ENCODE data around the gene MPG.

DNA sequence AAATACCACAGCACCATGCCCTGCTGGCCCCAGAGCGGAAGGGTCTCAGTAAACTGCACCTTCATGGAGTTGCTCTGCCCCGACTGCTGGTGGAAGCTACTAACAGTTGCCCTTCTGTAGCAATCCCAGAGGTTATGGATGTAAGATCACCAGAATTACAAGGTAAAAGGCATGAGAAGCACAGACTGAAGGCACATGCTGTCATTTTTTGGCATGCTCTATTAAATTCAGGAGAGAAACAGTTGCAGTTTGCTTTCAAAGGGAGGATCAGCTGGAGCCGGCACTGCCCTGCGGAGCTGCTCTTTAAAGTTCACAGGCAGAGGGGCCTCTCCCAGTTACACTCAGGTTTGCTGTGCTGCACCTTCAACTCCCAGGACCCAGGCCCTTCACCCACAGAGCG, 41.3 kb downstream of the MPG start:
- TF ChIP-seq CTCF (conservative IDR thresholded peaks at IDR 0.05; ENCODE audit: low read depth in 2 of 2) = no peak
- TF ChIP-seq JUNB (IDR thresholded peaks at IDR 0.05; ENCODE audit: unreplicated experiment) = no peak
- TF ChIP-seq CREB1 (CRISPR knock-in tag; IDR thresholded peaks at IDR 0.05; ENCODE audit: low read depth) = no peak
- no peak for TF ChIP-seq POLR2AphosphoS5 (IDR thresholded peaks at IDR 0.05; ENCODE audit: low read depth)
- no peak for TF ChIP-seq EZH2 (IDR thresholded peaks at IDR 0.05; ENCODE audit: low read depth, unreplicated experiment)
- no peak for TF ChIP-seq EZH2phosphoT487 (IDR thresholded peaks at IDR 0.05; ENCODE audit: unreplicated experiment)
- TF ChIP-seq, protein P1, sequence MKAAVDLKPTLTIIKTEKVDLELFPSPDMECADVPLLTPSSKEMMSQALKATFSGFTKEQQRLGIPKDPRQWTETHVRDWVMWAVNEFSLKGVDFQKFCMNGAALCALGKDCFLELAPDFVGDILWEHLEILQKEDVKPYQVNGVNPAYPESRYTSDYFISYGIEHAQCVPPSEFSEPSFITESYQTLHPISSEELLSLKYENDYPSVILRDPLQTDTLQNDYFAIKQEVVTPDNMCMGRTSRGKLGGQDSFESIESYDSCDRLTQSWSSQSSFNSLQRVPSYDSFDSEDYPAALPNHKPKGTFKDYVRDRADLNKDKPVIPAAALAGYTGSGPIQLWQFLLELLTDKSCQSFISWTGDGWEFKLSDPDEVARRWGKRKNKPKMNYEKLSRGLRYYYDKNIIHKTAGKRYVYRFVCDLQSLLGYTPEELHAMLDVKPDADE (IDR thresholded peaks at IDR 0.05) = no peak
- TF ChIP-seq, protein P2, sequence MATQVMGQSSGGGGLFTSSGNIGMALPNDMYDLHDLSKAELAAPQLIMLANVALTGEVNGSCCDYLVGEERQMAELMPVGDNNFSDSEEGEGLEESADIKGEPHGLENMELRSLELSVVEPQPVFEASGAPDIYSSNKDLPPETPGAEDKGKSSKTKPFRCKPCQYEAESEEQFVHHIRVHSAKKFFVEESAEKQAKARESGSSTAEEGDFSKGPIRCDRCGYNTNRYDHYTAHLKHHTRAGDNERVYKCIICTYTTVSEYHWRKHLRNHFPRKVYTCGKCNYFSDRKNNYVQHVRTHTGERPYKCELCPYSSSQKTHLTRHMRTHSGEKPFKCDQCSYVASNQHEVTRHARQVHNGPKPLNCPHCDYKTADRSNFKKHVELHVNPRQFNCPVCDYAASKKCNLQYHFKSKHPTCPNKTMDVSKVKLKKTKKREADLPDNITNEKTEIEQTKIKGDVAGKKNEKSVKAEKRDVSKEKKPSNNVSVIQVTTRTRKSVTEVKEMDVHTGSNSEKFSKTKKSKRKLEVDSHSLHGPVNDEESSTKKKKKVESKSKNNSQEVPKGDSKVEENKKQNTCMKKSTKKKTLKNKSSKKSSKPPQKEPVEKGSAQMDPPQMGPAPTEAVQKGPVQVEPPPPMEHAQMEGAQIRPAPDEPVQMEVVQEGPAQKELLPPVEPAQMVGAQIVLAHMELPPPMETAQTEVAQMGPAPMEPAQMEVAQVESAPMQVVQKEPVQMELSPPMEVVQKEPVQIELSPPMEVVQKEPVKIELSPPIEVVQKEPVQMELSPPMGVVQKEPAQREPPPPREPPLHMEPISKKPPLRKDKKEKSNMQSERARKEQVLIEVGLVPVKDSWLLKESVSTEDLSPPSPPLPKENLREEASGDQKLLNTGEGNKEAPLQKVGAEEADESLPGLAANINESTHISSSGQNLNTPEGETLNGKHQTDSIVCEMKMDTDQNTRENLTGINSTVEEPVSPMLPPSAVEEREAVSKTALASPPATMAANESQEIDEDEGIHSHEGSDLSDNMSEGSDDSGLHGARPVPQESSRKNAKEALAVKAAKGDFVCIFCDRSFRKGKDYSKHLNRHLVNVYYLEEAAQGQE (IDR thresholded peaks at IDR 0.05; ENCODE audit: unreplicated experiment) = no peak
- no peak for TF ChIP-seq ZNF114 (CRISPR knock-in tag; IDR thresholded peaks at IDR 0.05)
- TF ChIP-seq STAT1 (IDR thresholded peaks at IDR 0.05; ENCODE audit: unreplicated experiment) = no peak
- no peak for TF ChIP-seq ZNF462 (CRISPR knock-in tag; IDR thresholded peaks at IDR 0.05)
- no peak for TF ChIP-seq ZNF331 (CRISPR knock-in tag; IDR thresholded peaks at IDR 0.05; ENCODE audit: low read depth)

Measured in GM23338 (cell line).